Measurements from ENCODE around the gene DRAM1. TPM values are rescaled to one million over a fixed set of nuclear protein-coding genes. Genes with fewer than 3 reads are reported as not detected.

The DRAM1 gene
- polyA plus RNA-seq = 1 to 10 TPM in 3 of 4 donors, under 1 TPM in 1; 0.89 to 9.9 (median 5.6) TPM
- long read RNA-seq, donor 1, partial matches to known transcripts = 84 of 96 reads
- long read RNA-seq, donor 1, other reads (novel, unspliced or antisense) = 12 of 96 reads
- long read RNA-seq, donor 2, partial matches to known transcripts = 0 of 1 reads
- long read RNA-seq, donor 2, other reads (novel, unspliced or antisense) = 0 of 1 reads
- long read RNA-seq, donor 3, partial matches to known transcripts = 0 of 1 reads
- long read RNA-seq, donor 3, other reads (novel, unspliced or antisense) = 0 of 1 reads
- long read RNA-seq, donor 4 = 0 reads
- long read RNA-seq, donor 5 = 0 reads
- long read RNA-seq, donor 6, partial matches to known transcripts = 5 of 15 reads
- long read RNA-seq, donor 6, other reads (novel, unspliced or antisense) = 10 of 15 reads
- long read RNA-seq, donor 7 = 0 reads
- long read RNA-seq, donor 8 = 0 reads
- long read RNA-seq, donor 9 = 0 reads
- long read RNA-seq, donor 10, partial matches to known transcripts = 17 of 40 reads
- long read RNA-seq, donor 10, other reads (novel, unspliced or antisense) = 20 of 40 reads

- H3K9me3 ChIP-seq (ENCODE audit: control insufficient read depth in 2 of 2, insufficient read depth in 1 of 2, low read depth in 1 of 2, low read length in 1 of 2) = no peaks in the 10 kb centered on the region
- no peaks in the 10 kb centered on the region for H3K4me1 ChIP-seq (ENCODE audit: control insufficient read depth in 3 of 3, insufficient read depth in 2 of 3, low read depth in 1 of 3, low read length in 2 of 3)
- no peaks in the 10 kb centered on the region for H3K36me3 ChIP-seq (ENCODE audit: control insufficient read depth in 3 of 3, insufficient read depth in 2 of 3, low read depth in 1 of 3, low read length in 3 of 3)
- H3K27me3 ChIP-seq (ENCODE audit: control insufficient read depth in 3 of 3, insufficient read depth in 3 of 3, low read length in 3 of 3) = peaks cover 0 to 2% (median 0%) of the 10 kb centered on the region in 3 donors
- peak; percentile 89 to 95 for DNase-seq
- peak within 1 kb of the TSS; percentile 69 to 94 (median 93) for H3K4me3 ChIP-seq (ENCODE audit: low read depth in 1 of 3, low read length in 3 of 3)
- FAIRE-seq = no peak
- 1% methylated on average over 88 to 105 of the region's 105 CpGs for WGBS, 3 donors
- H3K27ac ChIP-seq (ENCODE audit: low read depth in 1 of 3, low read length in 2 of 3) = peak within 1 kb of the TSS; percentile 81 to 97 (median 92)
Observed at GRCh38 chr12:101876861-101877805, at the start of gene DRAM1. TSS of gene DRAM1 (plus strand) at chr12:101877580. CDS start at chr12:101877790, 210 bp downstream.

- WGBS, 3 donors = 92 to 97% (median 95%) methylated on average over 6 of the region's 6 CpGs
- DNase-seq (no peak), FAIRE-seq (no peak)
- peaks cover 0 to 7% (median 0%) of the 10 kb centered on the region in 3 donors for H3K4me1 ChIP-seq (ENCODE audit: control insufficient read depth in 3 of 3, insufficient read depth in 2 of 3, low read depth in 1 of 3, low read length in 2 of 3)
- no peaks in the 10 kb centered on the region for H3K36me3 ChIP-seq (ENCODE audit: control insufficient read depth in 3 of 3, insufficient read depth in 2 of 3, low read depth in 1 of 3, low read length in 3 of 3)
- no peaks in the 10 kb centered on the region for H3K27me3 ChIP-seq (ENCODE audit: control insufficient read depth in 3 of 3, insufficient read depth in 3 of 3, low read length in 3 of 3)
- H3K27ac ChIP-seq (ENCODE audit: low read depth in 1 of 3, low read length in 2 of 3) = no peak overlapping the region
- H3K4me3 ChIP-seq (ENCODE audit: low read depth in 1 of 3, low read length in 3 of 3) = no peak overlapping the region
- H3K9me3 ChIP-seq (ENCODE audit: control insufficient read depth in 2 of 2, insufficient read depth in 1 of 2, low read depth in 1 of 2, low read length in 1 of 2) = no peaks in the 10 kb centered on the region
Observed at GRCh38 chr12:101828463-101829196, 48.8 kb upstream of the DRAM1 start.

GRCh38 chr12:101829639-101830366 lies 47.6 kb upstream of the DRAM1 start:
- Histone ChIP-seq H3K27ac (ENCODE audit: low read depth in 1 of 3, low read length in 2 of 3) (peak overlapping the region; percentile 70 to 82 (median 79)), H3K4me1 (ENCODE audit: control insufficient read depth in 3 of 3, insufficient read depth in 2 of 3, low read depth in 1 of 3, low read length in 2 of 3) (peaks cover 0 to 7% (median 0%) of the 10 kb centered on the region in 3 donors), H3K9me3 (ENCODE audit: control insufficient read depth in 2 of 2, insufficient read depth in 1 of 2, low read depth in 1 of 2, low read length in 1 of 2) (no peaks in the 10 kb centered on the region), H3K4me3 (ENCODE audit: low read depth in 1 of 3, low read length in 3 of 3) (peak overlapping the region; percentile 78 to 97 (median 85)), H3K27me3 (ENCODE audit: control insufficient read depth in 3 of 3, insufficient read depth in 3 of 3, low read length in 3 of 3) (no peaks in the 10 kb centered on the region), H3K36me3 (ENCODE audit: control insufficient read depth in 3 of 3, insufficient read depth in 2 of 3, low read depth in 1 of 3, low read length in 3 of 3) (no peaks in the 10 kb centered on the region)
- 4 to 8% (median 7%) methylated on average over 11 of the region's 11 CpGs for WGBS, 3 donors
- DNase-seq = peak; percentile 31 to 36
- FAIRE-seq = no peak

GRCh38 chr12:101830367-101831325 lies 46.7 kb upstream of the DRAM1 start, which contains the start of gene GNPTAB:
TSS of gene GNPTAB (minus strand) at chr12:101830959. CDS start at chr12:101830675, 284 bp downstream.
- 0 to 1% (median 0%) methylated on average over 60 to 96 of the region's 96 CpGs for WGBS, 3 donors
- DNase-seq = peak; percentile 94 to 97
- no peak for FAIRE-seq
- H3K36me3 ChIP-seq (ENCODE audit: control insufficient read depth in 3 of 3, insufficient read depth in 2 of 3, low read depth in 1 of 3, low read length in 3 of 3) = no peaks in the 10 kb centered on the region
- no peaks in the 10 kb centered on the region for H3K27me3 ChIP-seq (ENCODE audit: control insufficient read depth in 3 of 3, insufficient read depth in 3 of 3, low read length in 3 of 3)
- no peaks in the 10 kb centered on the region for H3K9me3 ChIP-seq (ENCODE audit: control insufficient read depth in 2 of 2, insufficient read depth in 1 of 2, low read depth in 1 of 2, low read length in 1 of 2)
- H3K4me3 ChIP-seq (ENCODE audit: low read depth in 1 of 3, low read length in 3 of 3) = peak within 1 kb of the TSS; percentile 78 to 97 (median 85)
- H3K27ac ChIP-seq (ENCODE audit: low read depth in 1 of 3, low read length in 2 of 3) = peak within 1 kb of the TSS; percentile 70 to 82 (median 79)
- peaks cover 0 to 7% (median 0%) of the 10 kb centered on the region in 3 donors for H3K4me1 ChIP-seq (ENCODE audit: control insufficient read depth in 3 of 3, insufficient read depth in 2 of 3, low read depth in 1 of 3, low read length in 2 of 3)

- WGBS, 3 donors = 55 to 74% (median 69%) methylated on average over 1 of the region's 1 CpG
- no peak overlapping the region for H3K27ac ChIP-seq (ENCODE audit: low read depth in 1 of 3, low read length in 2 of 3)
- H3K9me3 ChIP-seq (ENCODE audit: control insufficient read depth in 2 of 2, insufficient read depth in 1 of 2, low read depth in 1 of 2, low read length in 1 of 2) = no peaks in the 10 kb centered on the region
- no peaks in the 10 kb centered on the region for H3K36me3 ChIP-seq (ENCODE audit: control insufficient read depth in 3 of 3, insufficient read depth in 2 of 3, low read depth in 1 of 3, low read length in 3 of 3)
- no peaks in the 10 kb centered on the region for H3K27me3 ChIP-seq (ENCODE audit: control insufficient read depth in 3 of 3, insufficient read depth in 3 of 3, low read length in 3 of 3)
- no peak for DNase-seq
- H3K4me3 ChIP-seq (ENCODE audit: low read depth in 1 of 3, low read length in 3 of 3) = no peak overlapping the region
- no peak for FAIRE-seq
- peaks cover 0 to 7% (median 0%) of the 10 kb centered on the region in 3 donors for H3K4me1 ChIP-seq (ENCODE audit: control insufficient read depth in 3 of 3, insufficient read depth in 2 of 3, low read depth in 1 of 3, low read length in 2 of 3)
Observed at GRCh38 chr12:101832030-101832429, 45.4 kb upstream of the DRAM1 start.

GRCh38 chr12:101838628-101839323 lies 38.6 kb upstream of the DRAM1 start:
- no peaks in the 10 kb centered on the region for H3K4me1 ChIP-seq (ENCODE audit: control insufficient read depth in 3 of 3, insufficient read depth in 2 of 3, low read depth in 1 of 3, low read length in 2 of 3)
- H3K4me3 ChIP-seq (ENCODE audit: low read depth in 1 of 3, low read length in 3 of 3) = no peak overlapping the region
- WGBS, 3 donors = 76 to 89% (median 84%) methylated on average over 2 to 3 of the region's 3 CpGs
- H3K27ac ChIP-seq (ENCODE audit: low read depth in 1 of 3, low read length in 2 of 3) = no peak overlapping the region
- H3K36me3 ChIP-seq (ENCODE audit: control insufficient read depth in 3 of 3, insufficient read depth in 2 of 3, low read depth in 1 of 3, low read length in 3 of 3) = no peaks in the 10 kb centered on the region
- DNase-seq (peak in 1 of 2 donors; percentile 12), FAIRE-seq (no peak)
- H3K9me3 ChIP-seq (ENCODE audit: control insufficient read depth in 2 of 2, insufficient read depth in 1 of 2, low read depth in 1 of 2, low read length in 1 of 2) = no peaks in the 10 kb centered on the region
- no peaks in the 10 kb centered on the region for H3K27me3 ChIP-seq (ENCODE audit: control insufficient read depth in 3 of 3, insufficient read depth in 3 of 3, low read length in 3 of 3)
